ENCODE results near the gene NDRG3. TPM values are rescaled to one million over a fixed set of nuclear protein-coding genes. Genes with fewer than 3 reads are reported as not detected.
A peak's percentile ranks its signal among the peaks of the same experiment; 100 is the strongest.

Gene NDRG3
- total RNA-seq, 1 donor from 2014 or later: 33.1 TPM

GRCh38 chr20:36688630-36689029 lies 57.3 kb downstream of the NDRG3 start:
- H3K27me3 ChIP-seq (ENCODE audit: insufficient read depth, low read length): no peaks in the 10 kb centered on the region
- peaks cover 3% of the 10 kb centered on the region for H3K36me3 ChIP-seq (ENCODE audit: insufficient read depth, low read length)
- no peaks in the 10 kb centered on the region for H3K4me1 ChIP-seq (ENCODE audit: insufficient read depth, low read length)
- H2AFZ ChIP-seq (ENCODE audit: low read depth, low read length): no peak overlapping the region
- DNase-seq (ENCODE audit: low read depth) (no peak), FAIRE-seq (no peak)
- no peaks in the 10 kb centered on the region for H3K79me2 ChIP-seq (ENCODE audit: insufficient read depth, low read length)
- no peak overlapping the region for H3K9ac ChIP-seq (ENCODE audit: low read length)
- no peak overlapping the region for H3K4me3 ChIP-seq (ENCODE audit: insufficient read depth, low read depth, low read length)
- no peak overlapping the region for H3K4me3 Mint-ChIP-seq (ENCODE audit: unreplicated experiment)
- no peak overlapping the region for H3K4me2 ChIP-seq (ENCODE audit: low read length)
- no peaks in the 10 kb centered on the region for H3K9me3 ChIP-seq (ENCODE audit: insufficient read depth, low read depth, low read length)
- H3K4me1 Mint-ChIP-seq (ENCODE audit: low read depth, unreplicated experiment): no peaks in the 10 kb centered on the region
- H3K27ac ChIP-seq (ENCODE audit: low read depth, low read length): no peak overlapping the region
- H3K27ac Mint-ChIP-seq (ENCODE audit: unreplicated experiment): peak overlapping the region; percentile 75
- H4K20me1 ChIP-seq (ENCODE audit: insufficient read depth, low read length): no peaks in the 10 kb centered on the region
- peaks cover 2% of the 10 kb centered on the region for H3K36me3 Mint-ChIP-seq (ENCODE audit: low read depth, unreplicated experiment)
- H3K27me3 Mint-ChIP-seq (ENCODE audit: low read depth, unreplicated experiment): no peaks in the 10 kb centered on the region
- TF ChIP-seq EZH2 (IDR thresholded peaks at IDR 0.05; ENCODE audit: insufficient read depth, low read length) (no peak), CTCF (IDR thresholded peaks at IDR 0.05; ENCODE audit: insufficient read depth, low read depth, low read length) (no peak)
- no peaks in the 10 kb centered on the region for H3K9me3 Mint-ChIP-seq (ENCODE audit: unreplicated experiment)

GRCh38 chr20:36687850-36688249 lies 58.0 kb downstream of the NDRG3 start:
- FAIRE-seq: no peak
- Mint-ChIP-seq H3K36me3 (ENCODE audit: low read depth, unreplicated experiment) (peaks cover 2% of the 10 kb centered on the region), H3K4me3 (ENCODE audit: unreplicated experiment) (no peak overlapping the region), H3K27ac (ENCODE audit: unreplicated experiment) (no peak overlapping the region), H3K9me3 (ENCODE audit: unreplicated experiment) (no peaks in the 10 kb centered on the region), H3K27me3 (ENCODE audit: low read depth, unreplicated experiment) (no peaks in the 10 kb centered on the region), H3K4me1 (ENCODE audit: low read depth, unreplicated experiment) (no peaks in the 10 kb centered on the region)
- Histone ChIP-seq H3K4me1 (ENCODE audit: insufficient read depth, low read length) (no peaks in the 10 kb centered on the region), H3K4me2 (ENCODE audit: low read length) (no peak overlapping the region), H4K20me1 (ENCODE audit: insufficient read depth, low read length) (no peaks in the 10 kb centered on the region), H3K4me3 (ENCODE audit: insufficient read depth, low read depth, low read length) (no peak overlapping the region), H3K27me3 (ENCODE audit: insufficient read depth, low read length) (no peaks in the 10 kb centered on the region), H3K27ac (ENCODE audit: low read depth, low read length) (no peak overlapping the region), H3K36me3 (ENCODE audit: insufficient read depth, low read length) (peaks cover 3% of the 10 kb centered on the region), H3K9ac (ENCODE audit: low read length) (no peak overlapping the region), H2AFZ (ENCODE audit: low read depth, low read length) (no peak overlapping the region), H3K79me2 (ENCODE audit: insufficient read depth, low read length) (no peaks in the 10 kb centered on the region), H3K9me3 (ENCODE audit: insufficient read depth, low read depth, low read length) (no peaks in the 10 kb centered on the region)
- DNase-seq (ENCODE audit: low read depth): no peak
- TF ChIP-seq CTCF (IDR thresholded peaks at IDR 0.05; ENCODE audit: insufficient read depth, low read depth, low read length) (no peak), EZH2 (IDR thresholded peaks at IDR 0.05; ENCODE audit: insufficient read depth, low read length) (no peak)

- Mint-ChIP-seq H3K27me3 (ENCODE audit: low read depth, unreplicated experiment) (no peaks in the 10 kb centered on the region), H3K36me3 (ENCODE audit: low read depth, unreplicated experiment) (peaks cover 2% of the 10 kb centered on the region), H3K4me3 (ENCODE audit: unreplicated experiment) (no peak overlapping the region), H3K4me1 (ENCODE audit: low read depth, unreplicated experiment) (no peaks in the 10 kb centered on the region), H3K9me3 (ENCODE audit: unreplicated experiment) (no peaks in the 10 kb centered on the region), H3K27ac (ENCODE audit: unreplicated experiment) (no peak overlapping the region)
- Histone ChIP-seq H3K79me2 (ENCODE audit: insufficient read depth, low read length) (no peaks in the 10 kb centered on the region), H3K9me3 (ENCODE audit: insufficient read depth, low read depth, low read length) (no peaks in the 10 kb centered on the region), H3K4me2 (ENCODE audit: low read length) (no peak overlapping the region), H3K9ac (ENCODE audit: low read length) (no peak overlapping the region), H3K36me3 (ENCODE audit: insufficient read depth, low read length) (peaks cover 9% of the 10 kb centered on the region), H2AFZ (ENCODE audit: low read depth, low read length) (no peak overlapping the region), H3K27me3 (ENCODE audit: insufficient read depth, low read length) (no peaks in the 10 kb centered on the region), H3K27ac (ENCODE audit: low read depth, low read length) (no peak overlapping the region), H3K4me1 (ENCODE audit: insufficient read depth, low read length) (no peaks in the 10 kb centered on the region), H4K20me1 (ENCODE audit: insufficient read depth, low read length) (no peaks in the 10 kb centered on the region), H3K4me3 (ENCODE audit: insufficient read depth, low read depth, low read length) (no peak overlapping the region)
- TF ChIP-seq CTCF (IDR thresholded peaks at IDR 0.05; ENCODE audit: insufficient read depth, low read depth, low read length): no peak
- TF ChIP-seq EZH2 (IDR thresholded peaks at IDR 0.05; ENCODE audit: insufficient read depth, low read length): no peak
- FAIRE-seq (no peak), DNase-seq (ENCODE audit: low read depth) (no peak)
Measured at GRCh38 chr20:36686944-36687343, 58.9 kb downstream of the NDRG3 start.

Data from astrocyte (in vitro differentiated cells and primary cell).